ENCODE results near the gene FGFR3.

DNA sequence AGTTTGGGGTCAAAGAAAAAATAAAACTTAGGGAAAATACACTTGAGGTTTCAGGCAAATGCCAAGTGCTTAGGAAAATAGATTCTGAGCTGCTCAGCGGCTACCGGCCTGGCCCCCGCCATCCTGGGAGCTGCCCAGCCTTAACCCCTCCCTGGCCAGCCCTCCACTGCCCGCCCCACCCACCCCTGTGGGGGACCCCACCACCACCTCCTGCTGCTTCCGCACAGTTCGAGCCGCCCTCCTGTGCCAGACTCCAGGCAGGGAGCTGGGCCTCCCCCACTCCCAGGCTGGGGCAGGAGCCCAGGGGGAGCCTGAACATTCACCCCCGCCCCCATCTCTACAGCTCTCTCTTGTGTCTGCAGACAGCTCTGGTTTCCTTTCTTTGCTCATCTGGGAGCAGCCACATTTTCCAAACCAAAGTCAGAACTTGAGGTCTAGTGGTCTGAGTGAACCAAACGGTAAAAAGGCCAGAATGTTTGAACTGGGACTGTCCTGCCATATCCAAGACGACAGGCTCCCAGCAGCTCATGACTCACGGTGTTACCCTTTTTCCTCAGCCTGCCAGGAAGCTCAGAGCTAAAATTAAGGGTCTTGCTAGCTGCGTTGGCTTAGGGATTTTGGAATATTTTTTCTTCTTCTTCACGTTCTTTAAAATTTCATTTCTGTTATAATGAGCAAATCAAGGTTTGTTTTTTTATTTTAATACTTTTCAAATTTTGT lies 4.7 kb upstream of the FGFR3 start:
- TF ChIP-seq POLR2AphosphoS5 (IDR thresholded peaks at IDR 0.05; ENCODE audit: low read depth, low read length) (no peak), POLR2A (IDR thresholded peaks at IDR 0.05; ENCODE audit: low read depth, low read length) (no peak), TAF1 (IDR thresholded peaks at IDR 0.05; ENCODE audit: low read depth, low read length) (no peak), SPI1 (IDR thresholded peaks at IDR 0.05; ENCODE audit: low read depth, low read length) (no peak)
